NCI-H82 treated with DMSO at 0.1 percent for 48 hours (cell line): ENCODE results near the gene BEX3.
"Not testable (repeated sequence)": the region's sequence is repeated elsewhere in the genome, so short reads cannot be mapped to it uniquely, and the experiment has no call there.

Experiments
- DNase-seq: peaks from one replicate; lab custom pipeline; 2025; ENCODE audit not compliant: unreplicated experiment; lab: John Stamatoyannopoulos, UW

The BEX3 gene

GRCh38 chrX:103378990-103379389, 2.7 kb downstream of the BEX3 start:
- DNase-seq: no peak

- no peak for DNase-seq
Measured at GRCh38 chrX:103382877-103383276, 6.5 kb downstream of the BEX3 start.

GRCh38 chrX:103384672-103385071, 8.3 kb downstream of the BEX3 start:
- DNase-seq: no peak

GRCh38 chrX:103385283-103385830, 9.0 kb downstream of the BEX3 start:
- DNase-seq: not testable (repeated sequence)

DNA sequence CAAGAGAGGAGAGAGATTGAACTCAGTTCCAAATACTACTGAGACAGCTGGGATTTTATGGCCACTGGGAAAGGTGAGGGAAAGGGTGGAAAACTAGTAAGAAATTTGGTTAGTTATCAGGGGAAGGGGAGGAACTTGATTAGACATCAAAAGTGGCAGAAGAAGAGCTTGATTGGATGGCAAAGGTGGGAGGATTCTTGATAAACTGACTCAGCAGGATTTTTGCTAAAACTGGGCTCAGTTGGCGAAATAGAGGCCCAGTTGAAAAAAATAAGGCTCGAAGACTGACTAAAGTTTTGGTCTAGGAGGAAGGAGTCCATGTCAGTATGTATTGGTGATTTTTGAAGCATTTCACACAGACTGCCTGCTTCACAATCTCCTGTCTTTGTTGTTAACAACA, 10.0 kb downstream of the BEX3 start:
- no peak for DNase-seq

DNA sequence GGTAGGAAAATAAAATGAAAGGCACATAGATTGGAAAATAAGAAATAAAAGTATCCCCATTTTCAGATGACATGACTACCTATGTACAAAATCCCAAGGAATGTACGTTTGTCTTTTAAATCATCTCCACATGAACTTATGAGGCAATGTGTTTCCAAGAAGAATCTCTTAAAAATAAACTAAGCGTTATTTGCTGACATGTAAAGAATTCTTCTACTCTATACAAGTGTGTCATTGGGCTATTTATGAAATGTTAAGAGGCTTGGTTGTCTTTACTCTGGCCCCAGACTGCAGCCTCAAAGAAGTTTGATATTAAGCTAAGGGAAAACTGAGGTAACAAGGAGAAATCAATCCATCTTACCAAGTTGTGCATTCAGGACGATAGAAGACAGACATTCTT, 17.1 kb downstream of the BEX3 start:
- DNase-seq: no peak

DNA sequence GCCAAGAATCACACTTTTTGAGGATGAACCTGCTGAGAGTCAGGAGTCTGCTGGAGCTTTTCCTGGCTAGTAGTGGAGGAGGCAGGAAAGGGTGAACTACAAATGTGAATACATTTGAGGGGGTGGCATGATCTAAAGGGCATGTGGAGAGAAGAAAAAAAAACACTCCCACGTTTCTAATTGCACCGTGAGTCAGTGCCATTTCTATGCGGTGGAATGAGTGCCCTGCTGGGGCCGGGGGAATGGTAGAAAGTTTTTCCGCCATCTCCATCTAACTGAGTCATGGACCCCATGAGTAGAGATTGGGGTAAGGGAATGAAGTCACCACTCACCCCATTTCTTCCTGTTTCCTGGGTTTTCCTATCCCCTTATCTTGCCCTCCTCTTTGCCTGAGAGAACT, 19.8 kb downstream of the BEX3 start:
- no peak for DNase-seq

- no peak for DNase-seq
Measured at GRCh38 chrX:103396660-103397059, 20.3 kb downstream of the BEX3 start.

GRCh38 chrX:103397707-103398106, 21.4 kb downstream of the BEX3 start:
- DNase-seq: no peak

DNA sequence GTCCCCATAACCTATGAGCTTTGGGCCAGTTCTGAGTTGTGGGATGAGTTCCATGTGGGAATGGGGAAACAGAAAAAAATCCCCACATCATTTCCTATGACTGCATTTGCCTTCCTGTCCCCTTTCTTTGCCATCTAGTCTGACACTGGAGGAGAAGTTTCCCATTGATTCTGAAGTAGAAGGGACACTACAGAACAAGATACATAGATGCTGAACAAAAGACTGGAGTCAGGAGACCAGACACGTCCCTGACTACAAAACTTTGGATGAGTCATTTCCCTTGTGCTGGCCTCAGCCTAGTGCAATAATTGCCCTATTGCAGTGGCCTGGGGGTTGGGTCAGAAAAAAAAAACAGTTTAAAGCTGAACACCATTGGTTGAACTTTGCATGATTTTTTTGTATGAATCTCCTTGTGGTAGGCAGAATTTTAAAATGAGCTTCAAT, 22.1 kb downstream of the BEX3 start:
- DNase-seq: no peak

DNA sequence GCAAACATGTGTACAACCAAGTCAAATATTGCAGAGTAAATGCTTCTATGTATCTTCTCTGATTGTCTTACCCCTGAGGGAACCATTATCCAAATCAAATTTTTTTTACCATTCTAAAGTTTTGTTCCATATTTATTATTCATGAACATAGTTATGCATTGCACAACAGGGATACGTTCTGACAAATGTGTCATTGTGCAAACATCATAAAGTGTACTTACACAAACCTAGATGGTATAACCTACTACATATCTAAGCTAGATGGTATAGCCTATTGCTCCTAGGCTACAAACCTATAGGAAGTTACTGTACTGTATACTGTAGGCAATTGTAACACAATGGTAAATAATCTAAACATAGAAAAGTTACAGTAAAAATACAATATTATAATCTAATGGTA, 23.4 kb downstream of the BEX3 start:
- DNase-seq: no peak

DNA sequence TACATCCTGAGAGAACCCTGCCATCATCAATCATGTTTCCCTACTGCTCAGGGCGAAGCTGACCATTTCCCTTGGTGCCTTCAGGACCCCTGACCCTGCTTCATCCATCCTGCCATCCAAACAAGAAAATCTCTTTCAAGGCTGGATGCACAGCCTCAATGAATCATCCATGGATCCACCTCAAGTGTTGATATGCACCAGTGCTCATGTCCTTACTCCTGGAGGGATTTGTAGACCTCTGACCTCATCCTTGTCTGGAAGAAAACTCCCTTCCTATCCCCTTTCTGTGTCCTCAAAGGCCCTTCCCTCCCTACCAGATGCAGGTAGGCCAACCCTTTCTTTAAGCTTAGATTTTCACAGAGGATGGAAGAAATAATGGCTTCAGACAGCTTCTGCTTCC, 24.6 kb downstream of the BEX3 start:
- no peak for DNase-seq

- no peak for DNase-seq
Measured at GRCh38 chrX:103404231-103405008, 28.1 kb downstream of the BEX3 start.

DNA sequence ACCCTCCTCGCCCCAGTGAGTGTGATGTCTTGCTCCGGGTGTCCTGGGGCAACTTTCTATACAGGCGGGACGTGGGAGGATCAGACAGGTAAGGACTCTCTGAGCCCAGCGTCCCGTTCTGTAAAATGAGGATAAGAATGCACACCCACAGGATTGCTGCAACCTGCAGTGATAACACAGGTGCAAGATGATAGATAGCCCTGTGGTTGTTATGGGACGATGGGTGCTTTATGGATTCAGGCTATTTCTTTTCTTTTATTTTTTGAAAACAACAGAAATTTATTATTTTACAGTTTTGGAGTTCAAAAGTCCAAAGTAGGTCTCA, 28.6 kb downstream of the BEX3 start:
- DNase-seq: no peak

DNA sequence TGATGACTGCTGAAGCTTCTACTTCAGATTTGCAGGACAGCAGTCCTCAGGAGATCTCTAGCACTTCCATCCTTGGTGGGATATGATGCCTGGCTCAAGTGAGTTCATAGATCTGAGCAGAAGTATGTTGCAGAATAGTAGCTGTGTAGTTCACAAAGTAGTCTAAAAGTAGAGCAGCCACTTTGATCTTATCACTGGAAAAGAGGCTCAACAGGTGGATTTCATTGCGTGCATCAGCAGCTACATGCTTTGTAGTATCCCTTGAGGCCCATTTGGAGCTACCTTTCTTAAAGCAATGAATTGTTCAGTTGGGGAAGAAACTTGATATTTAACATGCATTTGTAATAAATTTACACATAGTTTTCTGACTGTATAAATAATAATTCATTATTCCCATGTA, 29.9 kb downstream of the BEX3 start:
- DNase-seq: no peak

- DNase-seq: no peak
Measured at GRCh38 chrX:103407776-103408175, 31.4 kb downstream of the BEX3 start.

DNA sequence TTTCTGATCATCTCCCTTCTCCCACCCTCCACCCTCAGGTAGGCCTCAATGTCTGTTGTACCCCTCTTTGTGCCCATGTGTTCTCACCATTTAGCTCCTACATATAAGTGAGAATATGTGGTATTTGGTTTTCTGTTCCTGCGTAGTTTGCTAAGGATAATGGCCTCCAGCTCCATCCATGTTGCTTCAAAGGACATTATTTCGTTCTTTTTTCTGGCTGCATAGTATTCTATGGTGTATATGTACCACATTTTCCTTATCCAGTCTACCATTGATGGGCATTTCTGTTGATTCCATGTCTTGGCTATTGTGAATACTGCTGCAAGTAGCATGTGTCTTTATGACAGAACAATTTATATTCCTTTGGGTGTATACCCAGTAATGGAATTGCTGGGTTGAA, 35.4 kb downstream of the BEX3 start:
- DNase-seq: not testable (repeated sequence)

DNA sequence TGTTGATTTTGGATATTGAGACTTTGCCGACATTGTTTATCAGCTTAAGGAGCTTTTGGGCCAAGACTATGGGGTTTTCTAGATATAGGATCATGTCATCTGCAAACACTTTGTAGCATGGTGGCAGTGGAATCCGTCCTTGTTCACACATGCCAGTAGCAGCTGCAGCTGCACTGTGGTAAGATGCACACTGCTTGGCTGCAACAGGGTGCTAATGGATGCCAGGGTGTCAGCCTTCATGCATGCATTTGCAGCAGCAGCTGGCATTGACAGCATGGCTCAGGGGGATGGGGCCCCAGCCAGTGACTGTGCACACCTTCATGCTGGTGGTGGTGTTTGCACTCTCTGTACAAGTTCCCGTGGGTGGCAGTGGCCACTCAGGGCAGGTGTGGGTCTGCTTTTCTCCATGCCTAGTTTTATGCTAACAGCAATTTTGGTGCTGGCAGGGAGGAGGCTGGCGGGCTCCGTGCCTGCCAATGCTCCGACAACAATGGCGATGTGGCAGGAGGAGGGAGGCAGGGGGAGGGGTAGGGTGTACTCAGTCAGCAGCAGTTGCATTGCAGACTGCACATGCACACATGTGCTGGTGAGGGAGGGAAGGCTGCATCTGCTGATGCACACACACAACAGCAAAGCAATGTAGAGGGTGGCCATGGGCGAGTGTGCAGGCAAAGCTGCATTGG, 37.5 kb downstream of the BEX3 start:
- DNase-seq: no peak

GRCh38 chrX:103414561-103414960, 38.2 kb downstream of the BEX3 start:
- no peak for DNase-seq

DNA sequence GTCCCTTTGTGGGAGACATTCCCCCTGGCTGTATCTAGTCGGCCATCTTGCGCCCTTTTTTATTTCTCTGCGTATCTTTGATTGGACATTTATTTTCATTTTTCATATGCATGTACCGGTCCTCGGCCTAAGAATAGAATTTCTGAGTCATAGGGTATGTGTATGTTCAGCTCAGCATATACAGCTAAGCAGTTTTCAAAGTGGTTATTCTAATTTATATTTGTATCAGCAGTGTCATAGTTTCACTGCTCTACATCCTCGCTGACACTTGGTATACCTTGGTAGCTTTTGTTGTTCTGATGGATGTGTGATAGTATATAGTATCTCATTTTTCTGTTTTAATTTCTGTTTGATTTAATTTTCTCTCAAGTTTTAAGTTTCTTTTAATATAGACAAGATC, 38.7 kb downstream of the BEX3 start:
- no peak for DNase-seq

DNA sequence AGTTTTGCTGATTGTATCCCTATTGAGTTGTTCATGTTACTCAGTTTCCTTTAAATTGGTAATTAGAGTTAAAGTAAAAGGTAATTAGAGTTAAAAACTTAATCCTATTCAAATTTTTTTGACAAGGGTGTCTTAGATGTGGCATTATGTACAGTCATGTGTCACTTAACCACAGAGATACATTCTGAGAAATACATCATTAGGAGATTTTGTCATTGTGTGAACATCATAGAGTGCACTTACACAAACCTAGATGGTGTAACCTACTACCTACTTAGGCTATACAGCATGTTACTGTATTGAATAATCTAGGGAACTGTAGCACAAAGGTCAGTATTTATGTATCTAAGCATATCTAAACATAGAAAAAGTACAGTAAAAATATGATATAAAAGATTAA, 39.2 kb downstream of the BEX3 start:
- DNase-seq: no peak

DNA sequence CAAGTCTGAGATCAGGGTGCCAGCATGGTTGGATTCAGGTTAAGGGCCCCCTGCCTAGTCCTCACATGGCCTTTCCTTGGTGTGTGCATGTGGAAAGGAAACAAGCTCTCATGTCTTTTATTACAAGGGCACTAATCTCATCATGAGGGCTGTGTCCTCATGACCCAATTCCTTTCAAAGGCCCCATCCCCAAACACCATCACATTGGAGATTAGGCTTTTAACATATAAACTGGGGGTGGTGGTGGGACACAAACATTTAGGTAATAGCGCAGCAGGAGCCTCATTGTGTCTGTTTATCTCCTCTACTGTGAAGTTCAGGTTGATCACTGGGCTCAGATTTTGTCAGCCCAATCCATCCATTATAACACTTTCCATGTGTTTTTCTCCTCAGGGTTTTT, 41.0 kb downstream of the BEX3 start:
- DNase-seq: no peak

DNA sequence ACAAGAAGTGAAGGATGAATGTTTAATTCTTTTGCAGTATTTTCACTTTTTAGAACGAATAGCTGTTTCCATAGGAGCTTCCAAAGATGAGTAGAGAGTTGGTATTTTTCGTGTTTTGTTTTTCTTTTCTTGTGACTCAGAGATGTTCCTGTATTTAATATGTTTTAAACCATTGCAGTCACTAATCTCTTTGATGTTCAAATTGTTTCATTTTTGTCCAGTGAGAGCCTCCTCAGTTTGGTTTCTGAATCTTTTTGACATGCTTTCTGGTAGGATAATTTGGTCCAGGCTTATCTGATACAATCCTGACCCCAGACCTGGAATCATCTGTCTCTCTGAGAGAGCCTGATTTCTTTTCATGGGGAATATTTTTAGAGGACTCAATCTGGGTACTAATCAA, 41.6 kb downstream of the BEX3 start:
- DNase-seq: no peak
